ENCODE measurements around the gene RBBP6.

Gene RBBP6

GRCh38 chr16:24523569-24523968 lies 15.8 kb upstream of the RBBP6 start:
- no peak overlapping the region for H3K4me3 ChIP-seq (ENCODE audit: low read length in 2 of 2)
- no peaks in the 10 kb centered on the region for H3K36me3 ChIP-seq (ENCODE audit: control insufficient read depth in 2 of 2, insufficient read depth in 2 of 2, low read length in 2 of 2)
- H3K9ac ChIP-seq (ENCODE audit: low read length in 2 of 2): no peak overlapping the region
- H3K27ac ChIP-seq (ENCODE audit: low read length): no peak overlapping the region
- no peaks in the 10 kb centered on the region for H3K4me1 ChIP-seq (ENCODE audit: control insufficient read depth, insufficient read depth, low read length)
- H3K9me3 ChIP-seq (ENCODE audit: control insufficient read depth in 2 of 2, low read length in 2 of 2): no peaks in the 10 kb centered on the region
- peaks cover 0 to 2% of the 10 kb centered on the region in 2 donors for H3K27me3 ChIP-seq (ENCODE audit: control insufficient read depth in 1 of 2, insufficient read depth in 2 of 2, low read length in 2 of 2)

GRCh38 chr16:24524855-24525677 lies 14.3 kb upstream of the RBBP6 start:
- no peak overlapping the region for H3K9ac ChIP-seq (ENCODE audit: low read length in 2 of 2)
- no peak overlapping the region for H3K27ac ChIP-seq (ENCODE audit: low read length)
- no peaks in the 10 kb centered on the region for H3K9me3 ChIP-seq (ENCODE audit: control insufficient read depth in 2 of 2, low read length in 2 of 2)
- peaks cover 0 to 2% of the 10 kb centered on the region in 2 donors for H3K27me3 ChIP-seq (ENCODE audit: control insufficient read depth in 1 of 2, insufficient read depth in 2 of 2, low read length in 2 of 2)
- no peaks in the 10 kb centered on the region for H3K4me1 ChIP-seq (ENCODE audit: control insufficient read depth, insufficient read depth, low read length)
- no peak overlapping the region for H3K4me3 ChIP-seq (ENCODE audit: low read length in 2 of 2)
- H3K36me3 ChIP-seq (ENCODE audit: control insufficient read depth in 2 of 2, insufficient read depth in 2 of 2, low read length in 2 of 2): no peaks in the 10 kb centered on the region

GRCh38 chr16:24525970-24526559 lies 13.3 kb upstream of the RBBP6 start:
- H3K27ac ChIP-seq (ENCODE audit: low read length): no peak overlapping the region
- H3K27me3 ChIP-seq (ENCODE audit: control insufficient read depth in 1 of 2, insufficient read depth in 2 of 2, low read length in 2 of 2): peaks cover 0 to 2% of the 10 kb centered on the region in 2 donors
- H3K9ac ChIP-seq (ENCODE audit: low read length in 2 of 2): no peak overlapping the region
- H3K4me3 ChIP-seq (ENCODE audit: low read length in 2 of 2): no peak overlapping the region
- H3K36me3 ChIP-seq (ENCODE audit: control insufficient read depth in 2 of 2, insufficient read depth in 2 of 2, low read length in 2 of 2): no peaks in the 10 kb centered on the region
- no peaks in the 10 kb centered on the region for H3K4me1 ChIP-seq (ENCODE audit: control insufficient read depth, insufficient read depth, low read length)
- H3K9me3 ChIP-seq (ENCODE audit: control insufficient read depth in 2 of 2, low read length in 2 of 2): no peaks in the 10 kb centered on the region

GRCh38 chr16:24526701-24527495 lies 12.5 kb upstream of the RBBP6 start:
- Histone ChIP-seq H3K27me3 (ENCODE audit: control insufficient read depth in 1 of 2, insufficient read depth in 2 of 2, low read length in 2 of 2) (peaks cover 0 to 2% of the 10 kb centered on the region in 2 donors), H3K36me3 (ENCODE audit: control insufficient read depth in 2 of 2, insufficient read depth in 2 of 2, low read length in 2 of 2) (no peaks in the 10 kb centered on the region), H3K9ac (ENCODE audit: low read length in 2 of 2) (no peak overlapping the region), H3K4me3 (ENCODE audit: low read length in 2 of 2) (no peak overlapping the region), H3K4me1 (ENCODE audit: control insufficient read depth, insufficient read depth, low read length) (no peaks in the 10 kb centered on the region), H3K27ac (ENCODE audit: low read length) (no peak overlapping the region), H3K9me3 (ENCODE audit: control insufficient read depth in 2 of 2, low read length in 2 of 2) (no peaks in the 10 kb centered on the region)

GRCh38 chr16:24531166-24531565 lies 8.2 kb upstream of the RBBP6 start:
- H3K36me3 ChIP-seq (ENCODE audit: control insufficient read depth in 2 of 2, insufficient read depth in 2 of 2, low read length in 2 of 2): no peaks in the 10 kb centered on the region
- H3K9me3 ChIP-seq (ENCODE audit: control insufficient read depth in 2 of 2, low read length in 2 of 2): no peaks in the 10 kb centered on the region
- H3K27ac ChIP-seq (ENCODE audit: low read length): no peak overlapping the region
- no peak overlapping the region for H3K9ac ChIP-seq (ENCODE audit: low read length in 2 of 2)
- H3K4me1 ChIP-seq (ENCODE audit: control insufficient read depth, insufficient read depth, low read length): no peaks in the 10 kb centered on the region
- no peaks in the 10 kb centered on the region for H3K27me3 ChIP-seq (ENCODE audit: control insufficient read depth in 1 of 2, insufficient read depth in 2 of 2, low read length in 2 of 2)
- no peak overlapping the region for H3K4me3 ChIP-seq (ENCODE audit: low read length in 2 of 2)

GRCh38 chr16:24534620-24535019 lies 4.7 kb upstream of the RBBP6 start:
- Histone ChIP-seq H3K27ac (ENCODE audit: low read length) (no peak overlapping the region), H3K36me3 (ENCODE audit: control insufficient read depth in 2 of 2, insufficient read depth in 2 of 2, low read length in 2 of 2) (no peaks in the 10 kb centered on the region)

GRCh38 chr16:24535827-24536226 lies 3.5 kb upstream of the RBBP6 start:
- Histone ChIP-seq H3K36me3 (ENCODE audit: control insufficient read depth in 2 of 2, insufficient read depth in 2 of 2, low read length in 2 of 2) (no peaks in the 10 kb centered on the region), H3K9me3 (ENCODE audit: control insufficient read depth in 2 of 2, low read length in 2 of 2) (no peaks in the 10 kb centered on the region), H3K9ac (ENCODE audit: low read length in 2 of 2) (no peak overlapping the region)

More at GRCh38 chr16:24534620-24535019, 4.7 kb upstream of the RBBP6 start:
- peaks cover 6% of the 10 kb centered on the region for H3K4me1 ChIP-seq (ENCODE audit: control insufficient read depth, insufficient read depth, low read length)
- no peak overlapping the region for H3K4me3 ChIP-seq (ENCODE audit: low read length in 2 of 2)
- no peaks in the 10 kb centered on the region for H3K27me3 ChIP-seq (ENCODE audit: control insufficient read depth in 1 of 2, insufficient read depth in 2 of 2, low read length in 2 of 2)
- H3K9ac ChIP-seq (ENCODE audit: low read length in 2 of 2): no peak overlapping the region
- no peaks in the 10 kb centered on the region for H3K9me3 ChIP-seq (ENCODE audit: control insufficient read depth in 2 of 2, low read length in 2 of 2)

GRCh38 chr16:24536671-24537070 lies 2.7 kb upstream of the RBBP6 start:
- H3K27ac ChIP-seq (ENCODE audit: low read length): no peak overlapping the region
- no peaks in the 10 kb centered on the region for H3K36me3 ChIP-seq (ENCODE audit: control insufficient read depth in 2 of 2, insufficient read depth in 2 of 2, low read length in 2 of 2)
- no peak overlapping the region for H3K4me3 ChIP-seq (ENCODE audit: low read length in 2 of 2)
- no peak overlapping the region for H3K9ac ChIP-seq (ENCODE audit: low read length in 2 of 2)
- peaks cover 6% of the 10 kb centered on the region for H3K4me1 ChIP-seq (ENCODE audit: control insufficient read depth, insufficient read depth, low read length)
- H3K27me3 ChIP-seq (ENCODE audit: control insufficient read depth in 1 of 2, insufficient read depth in 2 of 2, low read length in 2 of 2): no peaks in the 10 kb centered on the region
- H3K9me3 ChIP-seq (ENCODE audit: control insufficient read depth in 2 of 2, low read length in 2 of 2): no peaks in the 10 kb centered on the region

More at GRCh38 chr16:24535827-24536226, 3.5 kb upstream of the RBBP6 start:
- Histone ChIP-seq H3K27ac (ENCODE audit: low read length) (no peak overlapping the region), H3K4me1 (ENCODE audit: control insufficient read depth, insufficient read depth, low read length) (peaks cover 6% of the 10 kb centered on the region), H3K27me3 (ENCODE audit: control insufficient read depth in 1 of 2, insufficient read depth in 2 of 2, low read length in 2 of 2) (no peaks in the 10 kb centered on the region), H3K4me3 (ENCODE audit: low read length in 2 of 2) (no peak overlapping the region)

- H3K27ac ChIP-seq (ENCODE audit: low read length): no peak overlapping the region
- H3K27me3 ChIP-seq (ENCODE audit: control insufficient read depth in 1 of 2, insufficient read depth in 2 of 2, low read length in 2 of 2): no peaks in the 10 kb centered on the region
Measured at GRCh38 chr16:24537474-24538337, 1.7 kb upstream of the RBBP6 start.

GRCh38 chr16:24538756-24539294 lies 541 bp upstream of the RBBP6 start:
- Histone ChIP-seq H3K9ac (ENCODE audit: low read length in 2 of 2) (peak overlapping the region; percentile 58 to 67), H3K36me3 (ENCODE audit: control insufficient read depth in 2 of 2, insufficient read depth in 2 of 2, low read length in 2 of 2) (no peaks in the 10 kb centered on the region), H3K4me1 (ENCODE audit: control insufficient read depth, insufficient read depth, low read length) (peaks cover 15% of the 10 kb centered on the region), H3K4me3 (ENCODE audit: low read length in 2 of 2) (peak overlapping the region; percentile 89 to 96), H3K27me3 (ENCODE audit: control insufficient read depth in 1 of 2, insufficient read depth in 2 of 2, low read length in 2 of 2) (no peaks in the 10 kb centered on the region), H3K27ac (ENCODE audit: low read length) (peak overlapping the region; percentile 99), H3K9me3 (ENCODE audit: control insufficient read depth in 2 of 2, low read length in 2 of 2) (no peaks in the 10 kb centered on the region)

More at GRCh38 chr16:24537474-24538337, 1.7 kb upstream of the RBBP6 start:
- H3K4me3 ChIP-seq (ENCODE audit: low read length in 2 of 2): no peak overlapping the region
- H3K4me1 ChIP-seq (ENCODE audit: control insufficient read depth, insufficient read depth, low read length): peaks cover 6% of the 10 kb centered on the region
- no peak overlapping the region for H3K9ac ChIP-seq (ENCODE audit: low read length in 2 of 2)
- no peaks in the 10 kb centered on the region for H3K36me3 ChIP-seq (ENCODE audit: control insufficient read depth in 2 of 2, insufficient read depth in 2 of 2, low read length in 2 of 2)
- no peaks in the 10 kb centered on the region for H3K9me3 ChIP-seq (ENCODE audit: control insufficient read depth in 2 of 2, low read length in 2 of 2)
